Right atrium auricular region (tissue), 2 donors: ENCODE results near the gene ARHGAP25. TPM values are rescaled to one million over a fixed set of nuclear protein-coding genes. Genes with fewer than 3 reads are reported as not detected.

Source experiments
- DNase-seq: peaks from one replicate; pipeline ENCODE4 v3.0.0-alpha.2; 2019; ENCODE audit warnings: low spot score
- H3K27ac ChIP-seq, 2 donors: fragments of 200-600 bp; sonication (generic); 1 replicate in 1 of 2; 2 replicates in 1 of 2; pipeline ENCODE4 v1.5.1; 2016 to 2019
- H3K27me3 ChIP-seq, 2 donors: fragments of 200-600 bp; sonication (generic); one replicate each; pipeline versions ENCODE4 v1.5.1 to v1.6.0; 2017 to 2019
- H3K36me3 ChIP-seq: fragments of 200-600 bp; sonication (generic); one replicate; pipeline ENCODE4 v1.5.1; 2016
- H3K4me1 ChIP-seq, 2 donors: fragments of 200-600 bp; sonication (generic); one replicate each; pipeline versions ENCODE4 v1.5.1 to v1.6.0; 2017 to 2019
- H3K4me3 ChIP-seq, 2 donors: fragments of 200-600 bp; sonication (generic); 1 replicate in 1 of 2; 2 replicates in 1 of 2; pipeline ENCODE4 v1.5.1; 2017 to 2019; ENCODE audit warnings: mild to moderate bottlenecking in 1 of 2, moderate library complexity in 1 of 2
- H3K9me3 ChIP-seq, 2 donors: fragments of 200-600 bp; sonication (generic); one replicate each; pipeline ENCODE4 v1.5.1; 2019
- CTCF ChIP-seq, 2 donors: fragments of 200-600 bp; sonication (generic); IDR thresholded peaks; one replicate each; pipeline ENCODE4 v1.5.1; 2019; ENCODE audit warnings: antibody characterized with exemption in 2 of 2
- total RNA-seq, 2 donors: library from RNA; depleted of rRNA; stranded (reverse); fragments of >200 nt; gene quantifications; one replicate each; pipeline ENCODE4 v1.1.0, GENCODE V29; 2016

The ARHGAP25 gene
- total RNA-seq, 2 donors from 2014 or later, result 4.2 to 12.8 TPM

GRCh38 chr2:68715353-68716041 is 19.1 kb upstream of the ARHGAP25 start:
- H3K4me1 ChIP-seq, result peaks cover 0 to 10% of the 10 kb centered on the region in 2 donors
- no peak overlapping the region for H3K4me3 ChIP-seq
- H3K9me3 ChIP-seq, result no peaks in the 10 kb centered on the region
- TF ChIP-seq CTCF (IDR thresholded peaks at IDR 0.05), result peak in 1 of 2 donors; percentile 64
- no peaks in the 10 kb centered on the region for H3K27me3 ChIP-seq
- H3K36me3 ChIP-seq, result no peaks in the 10 kb centered on the region
- no peak overlapping the region for H3K27ac ChIP-seq
- DNase-seq, result no peak

DNA sequence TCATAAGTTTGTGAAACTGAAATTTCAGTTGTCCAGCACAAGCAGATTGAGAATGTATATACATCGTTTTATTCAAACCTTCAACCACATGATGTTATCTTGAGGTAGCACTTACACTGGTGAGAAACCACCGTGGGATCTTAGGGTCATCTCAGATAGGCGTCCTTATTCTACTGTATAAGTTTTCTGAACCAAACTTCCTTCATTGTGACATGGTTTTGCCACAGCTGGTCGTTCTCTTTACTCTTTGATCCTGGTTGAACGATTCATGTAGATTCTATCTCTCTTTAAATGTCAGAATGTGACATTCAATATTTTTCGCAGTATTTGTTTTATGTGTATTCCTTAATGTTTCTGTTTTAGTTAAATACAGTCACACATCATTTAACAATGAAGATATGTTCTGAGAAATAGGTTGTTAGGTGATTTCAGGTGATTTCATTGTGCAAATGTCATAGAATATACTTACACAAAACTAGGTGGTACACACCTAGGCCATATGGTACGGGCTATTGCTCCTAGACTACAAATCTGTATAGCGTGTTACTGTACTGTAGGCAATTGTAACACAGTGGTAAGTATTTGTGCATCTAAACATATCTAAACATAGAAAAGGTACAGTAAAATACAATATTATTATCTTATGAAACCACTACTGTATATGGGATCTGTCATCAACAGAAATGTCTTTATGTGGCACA is 17.9 kb upstream of the ARHGAP25 start:
- no peak for DNase-seq
- Histone ChIP-seq H3K27me3 (no peaks in the 10 kb centered on the region), H3K9me3 (no peaks in the 10 kb centered on the region), H3K4me1 (peaks cover 0 to 10% of the 10 kb centered on the region in 2 donors), H3K27ac (no peak overlapping the region), H3K4me3 (no peak overlapping the region), H3K36me3 (no peaks in the 10 kb centered on the region)
- TF ChIP-seq CTCF (IDR thresholded peaks at IDR 0.05), result no peak

- TF ChIP-seq CTCF (IDR thresholded peaks at IDR 0.05), result no peak
- Histone ChIP-seq H3K27ac (no peak overlapping the region), H3K9me3 (no peaks in the 10 kb centered on the region), H3K36me3 (no peaks in the 10 kb centered on the region), H3K4me1 (peaks cover 0 to 10% of the 10 kb centered on the region in 2 donors), H3K27me3 (no peaks in the 10 kb centered on the region), H3K4me3 (no peak overlapping the region)
- DNase-seq, result no peak
Observed at GRCh38 chr2:68717305-68717661, 17.3 kb upstream of the ARHGAP25 start.

- no peaks in the 10 kb centered on the region for H3K27me3 ChIP-seq
- no peaks in the 10 kb centered on the region for H3K36me3 ChIP-seq
- TF ChIP-seq CTCF (IDR thresholded peaks at IDR 0.05), result no peak
- no peak overlapping the region for H3K27ac ChIP-seq
- H3K4me1 ChIP-seq, result peaks cover 0 to 7% of the 10 kb centered on the region in 2 donors
- no peak overlapping the region for H3K4me3 ChIP-seq
- DNase-seq, result no peak
- H3K9me3 ChIP-seq, result no peaks in the 10 kb centered on the region
Observed at GRCh38 chr2:68719912-68720311, 14.7 kb upstream of the ARHGAP25 start.

GRCh38 chr2:68720665-68721064 is 13.9 kb upstream of the ARHGAP25 start:
- H3K4me3 ChIP-seq, result no peak overlapping the region
- H3K4me1 ChIP-seq, result no peaks in the 10 kb centered on the region
- TF ChIP-seq CTCF (IDR thresholded peaks at IDR 0.05), result no peak
- H3K27me3 ChIP-seq, result no peaks in the 10 kb centered on the region
- H3K36me3 ChIP-seq, result no peaks in the 10 kb centered on the region
- no peak for DNase-seq
- H3K9me3 ChIP-seq, result no peaks in the 10 kb centered on the region
- no peak overlapping the region for H3K27ac ChIP-seq
